DMS53 treated with DMSO at 0.1 percent for 48 hours (cell line): Measurements from ENCODE around the gene SORL1.

Experiments used
- DNase-seq: peaks from one replicate; lab custom pipeline; 2025; ENCODE audit not compliant: unreplicated experiment; lab: John Stamatoyannopoulos, UW

Gene SORL1

DNA sequence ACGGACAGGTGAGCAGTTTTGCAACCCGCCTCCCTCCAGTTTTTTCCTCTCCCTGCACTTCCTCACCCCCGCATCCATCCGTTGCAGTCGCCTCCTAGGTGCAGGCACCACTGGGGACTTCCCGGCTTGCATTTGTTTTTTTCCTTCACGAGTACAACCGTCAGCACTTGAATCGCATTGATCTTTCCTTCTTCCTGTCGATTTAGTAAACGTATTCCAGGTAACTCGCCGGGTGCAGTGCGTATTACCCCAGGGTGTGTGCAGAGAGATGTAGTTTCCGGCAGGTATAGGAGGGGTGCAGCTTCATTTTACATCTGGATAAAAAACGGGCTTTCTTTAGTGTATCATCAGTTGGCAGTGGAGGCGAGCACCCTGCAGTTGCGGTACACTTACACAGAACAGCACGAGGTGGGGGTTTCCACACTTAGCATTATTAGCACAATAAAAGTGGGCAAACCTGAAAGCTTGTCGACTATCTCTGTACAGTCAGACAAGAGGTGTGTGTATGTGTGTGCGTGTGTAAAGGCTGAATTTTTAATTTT, 566 bp downstream of the SORL1 start, which contains the start of gene SORL1-AS1:
Gene SORL1-AS1 (minus strand): TSS at position 359 of the 542 bp plus-strand sequence.
- peak; percentile 33 for DNase-seq

DNA sequence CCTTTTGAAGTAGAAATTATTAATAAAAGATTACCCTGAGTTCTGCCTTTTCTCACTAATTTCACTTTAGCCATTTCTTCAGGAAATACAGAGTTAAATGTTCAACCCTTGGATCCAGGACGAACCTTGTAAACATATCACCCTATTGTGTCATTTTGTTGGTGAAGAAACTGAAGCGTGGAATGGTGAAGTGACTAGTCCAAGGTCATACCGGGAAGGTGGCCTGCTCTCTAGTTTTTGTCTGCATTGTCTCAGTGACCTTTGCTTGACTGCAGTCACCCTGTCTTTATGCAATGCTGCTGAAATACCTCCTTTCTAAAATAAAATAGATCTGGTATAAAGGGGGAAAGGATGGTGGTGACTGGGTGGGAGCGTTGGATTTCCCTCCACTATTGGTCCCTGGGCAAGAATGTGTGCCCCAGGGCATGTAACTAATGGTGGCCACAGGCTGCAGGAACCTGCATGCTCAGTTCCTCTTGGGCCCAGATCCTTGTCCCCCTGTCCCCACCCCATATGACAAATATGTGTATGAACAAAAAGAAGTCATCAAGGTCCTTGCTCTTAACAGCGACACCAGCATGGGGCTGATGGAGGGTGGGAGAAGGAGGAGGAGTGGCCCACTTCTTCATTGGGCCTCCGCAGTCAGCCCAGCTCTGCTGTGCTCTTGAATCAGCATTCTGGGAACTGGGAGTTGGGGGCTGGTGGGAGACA, 1.6 kb downstream of the SORL1 start:
- DNase-seq = no peak

DNA sequence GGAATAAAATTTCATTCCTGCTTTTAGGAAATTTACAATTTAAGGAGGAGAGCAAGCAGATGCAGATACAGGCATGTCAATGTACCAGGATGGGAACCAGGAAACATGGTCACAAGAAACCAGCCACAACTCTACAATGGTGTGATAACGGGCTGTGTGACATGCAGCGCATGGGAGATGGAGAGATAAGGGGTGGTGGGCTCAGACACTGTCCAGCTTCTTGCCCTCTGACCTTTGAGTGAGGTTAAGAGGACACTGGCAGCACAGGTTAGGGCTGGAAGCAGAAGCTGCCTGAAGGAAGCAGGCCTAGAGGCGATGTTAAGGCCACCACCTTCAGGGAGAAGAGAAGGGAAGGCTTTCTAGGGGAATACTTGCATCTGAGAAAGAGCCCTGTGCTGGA, 3.0 kb downstream of the SORL1 start:
- no peak for DNase-seq

DNA sequence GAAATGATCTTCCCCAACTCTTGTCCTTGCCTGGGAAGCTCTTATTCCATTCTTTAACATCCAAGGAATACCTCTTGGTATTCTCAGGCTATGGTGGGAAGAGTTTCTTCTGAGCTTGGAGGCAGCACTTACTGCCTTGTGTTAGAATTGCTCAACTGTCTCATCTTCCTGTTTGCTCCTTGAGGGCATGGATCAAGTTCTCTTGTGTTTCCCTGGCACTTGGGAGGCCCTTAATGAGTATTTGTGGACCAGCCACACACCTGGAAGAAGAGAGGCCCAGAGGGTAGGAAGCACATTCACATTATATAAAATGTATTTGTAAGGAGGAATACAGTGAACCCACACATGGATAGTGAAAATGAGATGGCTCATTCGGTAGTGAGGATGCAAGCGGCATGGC, 4.0 kb downstream of the SORL1 start:
- DNase-seq = no peak

DNA sequence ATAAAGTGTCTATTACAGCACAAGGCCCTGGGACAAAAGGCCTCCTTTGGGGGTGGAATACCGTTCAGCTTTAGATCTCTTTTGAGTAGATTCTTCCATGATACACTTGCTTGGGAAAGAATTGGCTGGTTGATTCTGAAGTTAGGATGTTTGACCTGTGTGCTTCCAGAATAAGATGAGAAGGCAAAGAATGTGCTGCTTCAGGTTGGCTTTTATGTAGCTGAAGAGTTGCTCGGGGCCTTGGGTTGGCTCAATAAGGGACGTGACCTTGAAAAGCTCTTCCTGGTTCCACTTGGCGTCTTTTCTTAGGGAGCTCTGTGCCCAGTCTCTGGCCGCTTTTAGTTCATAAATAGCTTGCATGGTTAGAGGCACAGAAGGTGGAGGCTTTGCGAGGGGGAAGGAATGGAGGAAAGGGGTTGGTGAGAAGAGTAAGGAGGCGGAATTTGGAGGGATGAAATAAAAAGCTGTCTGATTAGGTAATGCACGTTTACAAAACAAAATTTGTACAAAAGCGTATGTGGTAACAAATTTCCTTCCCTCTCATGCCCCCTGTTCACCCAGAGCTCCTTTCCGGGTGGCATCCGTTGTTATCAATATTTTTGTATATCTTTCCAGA, 4.8 kb downstream of the SORL1 start:
- no peak for DNase-seq

DNA sequence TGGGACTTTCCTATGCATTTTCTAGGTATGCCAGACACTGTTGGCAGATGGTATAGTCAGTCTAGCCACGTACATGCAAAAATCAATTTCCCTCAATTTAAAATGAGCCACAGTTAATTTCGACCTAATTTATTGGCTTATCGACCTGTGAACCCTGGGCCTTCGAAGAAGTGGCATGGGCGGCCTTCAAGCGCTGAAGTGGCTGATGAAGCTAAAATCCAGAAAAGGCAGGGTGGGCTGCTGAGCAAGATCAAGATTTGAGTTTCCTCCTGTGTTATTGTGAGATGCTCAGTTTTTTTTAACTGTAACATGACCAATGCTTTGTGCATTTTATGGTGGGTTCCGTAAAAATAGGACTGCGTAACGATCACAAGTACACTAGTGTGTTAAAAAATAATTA, 6.4 kb downstream of the SORL1 start:
- DNase-seq = no peak

DNA sequence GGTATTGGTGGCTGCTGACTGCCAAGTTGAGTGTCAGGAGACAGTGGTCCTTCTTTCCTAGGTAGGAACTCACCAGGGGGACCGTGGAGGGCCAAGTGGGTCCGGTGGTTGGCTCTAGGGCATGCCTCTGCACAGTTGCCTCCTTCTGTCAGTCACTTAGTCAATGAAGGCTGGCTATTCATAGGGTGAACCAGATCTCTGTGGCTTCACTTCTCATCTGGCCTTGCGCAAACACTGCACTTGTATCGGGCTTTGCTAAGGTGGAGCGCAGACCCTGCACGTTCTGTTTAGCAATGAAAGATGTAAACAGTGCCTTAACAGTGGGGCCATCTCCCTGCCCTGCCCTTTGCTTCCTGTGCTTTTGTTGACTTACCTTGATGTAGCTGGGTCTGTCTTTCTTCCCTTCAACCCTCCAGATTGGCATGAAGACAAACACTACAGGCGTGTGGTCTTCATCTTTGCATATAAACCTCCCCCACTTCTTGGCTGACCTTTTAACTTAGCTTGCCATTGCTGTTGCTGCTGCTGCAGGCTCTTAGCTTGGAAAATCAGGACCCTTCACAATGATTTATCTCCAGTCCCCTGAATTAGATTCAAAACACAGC, 7.4 kb downstream of the SORL1 start:
- peak; percentile 84 for DNase-seq

DNA sequence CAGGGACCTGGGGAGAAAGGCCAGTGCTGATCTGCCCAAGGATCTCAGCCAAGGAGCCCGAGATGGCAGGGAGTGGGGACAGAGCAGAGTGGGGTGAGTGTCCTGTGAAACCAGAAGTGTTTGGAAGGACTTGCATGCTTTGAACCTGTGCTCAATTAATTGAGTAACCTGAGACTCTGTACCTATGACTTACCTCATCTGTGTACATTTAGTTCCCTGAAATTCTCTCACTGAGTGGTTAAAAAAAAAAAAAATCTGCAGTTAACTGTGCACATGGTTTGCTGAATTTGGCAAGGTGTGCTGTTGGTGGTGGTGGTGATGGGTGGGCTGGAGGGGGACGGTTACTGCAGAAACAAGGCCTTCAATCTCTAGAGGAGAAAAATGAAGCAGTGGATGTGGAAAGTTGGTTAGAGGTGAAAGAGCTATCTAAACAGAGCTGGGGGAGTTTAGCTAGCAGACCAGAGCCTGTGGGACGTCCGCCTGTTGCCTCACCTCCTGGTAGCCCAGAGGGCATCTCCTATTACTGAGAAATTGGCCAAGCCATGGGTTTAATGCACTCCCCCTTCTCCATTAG, 8.9 kb downstream of the SORL1 start:
- DNase-seq = peak; percentile 79

DNA sequence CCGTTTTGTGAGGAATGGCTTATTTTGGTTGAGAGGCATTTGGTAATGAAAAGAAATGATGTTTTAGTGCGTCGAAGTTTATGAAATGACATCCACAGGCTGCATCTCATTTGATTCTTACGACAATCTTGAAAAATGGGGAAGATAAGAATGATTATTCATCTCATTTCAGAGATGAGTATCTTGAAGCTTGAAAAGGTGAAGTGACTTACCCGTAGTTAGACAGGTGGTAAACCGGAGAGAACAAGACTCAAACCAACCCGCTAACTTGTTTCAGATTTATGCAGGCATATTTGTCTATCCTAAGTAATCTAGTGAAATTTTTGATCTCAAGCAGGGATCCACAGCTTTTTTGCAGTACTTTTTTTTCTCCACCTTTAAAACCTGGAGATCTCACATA, 9.7 kb downstream of the SORL1 start:
- no peak for DNase-seq

DNA sequence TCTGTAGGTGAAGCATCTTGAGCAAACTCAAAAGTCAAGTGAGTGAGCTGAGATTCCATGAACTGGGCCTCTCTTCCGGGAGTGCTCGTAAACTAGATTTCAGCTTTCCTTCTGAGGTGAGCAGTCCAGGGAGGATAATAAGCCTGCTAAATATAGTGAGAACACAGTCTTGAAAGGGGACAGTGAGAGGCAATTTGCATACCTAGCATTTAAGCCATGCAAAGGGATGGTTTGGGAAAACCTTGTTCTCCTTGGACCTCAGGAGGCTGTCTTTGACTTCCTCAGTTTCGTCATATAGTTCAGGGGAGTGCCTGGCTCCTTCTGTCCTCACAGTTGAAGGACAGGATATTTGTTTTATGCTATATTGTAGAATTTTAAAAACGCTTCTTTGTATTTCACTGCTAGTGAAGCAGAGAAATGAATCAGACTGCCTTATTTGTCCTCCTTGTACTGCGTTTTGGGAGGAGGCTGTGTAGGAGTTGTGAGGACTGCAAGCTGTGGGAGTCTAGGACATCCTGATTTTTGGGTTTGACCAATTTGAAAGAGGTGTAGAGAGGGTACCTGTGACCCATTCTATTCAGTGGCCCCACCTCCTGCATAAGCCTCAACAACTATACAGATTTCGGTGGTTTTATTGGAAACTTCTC, 11.7 kb downstream of the SORL1 start:
- DNase-seq = no peak

DNA sequence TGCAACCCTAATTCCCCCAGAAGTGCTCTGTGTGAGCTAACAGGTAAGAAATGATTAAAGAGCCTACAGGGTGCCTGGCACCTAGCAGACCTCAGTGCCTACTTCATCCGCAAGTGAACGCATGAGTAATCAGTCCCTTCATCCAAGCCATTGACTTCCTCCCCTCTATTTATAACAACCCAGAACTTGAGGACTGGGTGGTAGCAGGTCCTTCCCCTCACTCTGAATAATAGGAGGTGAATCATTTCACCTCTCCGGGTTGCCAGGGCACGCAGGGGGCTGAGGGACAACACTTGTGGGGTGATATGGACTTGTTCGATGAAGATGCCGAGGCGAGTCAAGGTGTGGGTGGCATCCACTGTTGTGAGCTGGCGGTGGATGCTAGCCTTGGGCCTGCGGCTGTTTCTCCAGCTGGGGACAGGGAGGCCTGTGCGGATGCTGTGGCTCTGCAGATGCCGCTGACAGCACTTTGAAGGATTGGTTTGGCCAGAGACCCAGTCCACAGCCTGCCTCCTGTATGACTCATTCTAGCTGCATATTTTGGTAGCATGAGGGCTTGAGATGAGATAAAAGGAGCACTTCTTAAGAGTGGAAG, 12.3 kb downstream of the SORL1 start:
- DNase-seq = peak; percentile 17

DNA sequence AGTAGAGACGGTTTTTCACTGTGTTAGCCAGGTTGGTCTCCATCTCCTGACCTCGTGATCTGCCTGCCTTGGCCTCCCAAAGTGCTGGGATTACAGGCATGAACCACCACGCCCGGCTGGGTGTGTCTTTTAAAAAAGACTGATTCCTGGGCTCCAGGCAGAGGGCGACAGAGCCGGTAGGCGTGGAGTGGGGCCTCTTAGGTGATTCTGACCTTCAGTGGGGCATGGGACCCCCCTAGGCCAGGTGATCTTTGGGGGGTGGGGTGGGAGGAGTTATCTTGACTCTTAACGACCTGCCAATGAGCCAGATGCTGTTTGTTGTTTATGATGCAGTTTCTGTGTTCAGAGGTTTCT, 13.6 kb downstream of the SORL1 start:
- DNase-seq = no peak

DNA sequence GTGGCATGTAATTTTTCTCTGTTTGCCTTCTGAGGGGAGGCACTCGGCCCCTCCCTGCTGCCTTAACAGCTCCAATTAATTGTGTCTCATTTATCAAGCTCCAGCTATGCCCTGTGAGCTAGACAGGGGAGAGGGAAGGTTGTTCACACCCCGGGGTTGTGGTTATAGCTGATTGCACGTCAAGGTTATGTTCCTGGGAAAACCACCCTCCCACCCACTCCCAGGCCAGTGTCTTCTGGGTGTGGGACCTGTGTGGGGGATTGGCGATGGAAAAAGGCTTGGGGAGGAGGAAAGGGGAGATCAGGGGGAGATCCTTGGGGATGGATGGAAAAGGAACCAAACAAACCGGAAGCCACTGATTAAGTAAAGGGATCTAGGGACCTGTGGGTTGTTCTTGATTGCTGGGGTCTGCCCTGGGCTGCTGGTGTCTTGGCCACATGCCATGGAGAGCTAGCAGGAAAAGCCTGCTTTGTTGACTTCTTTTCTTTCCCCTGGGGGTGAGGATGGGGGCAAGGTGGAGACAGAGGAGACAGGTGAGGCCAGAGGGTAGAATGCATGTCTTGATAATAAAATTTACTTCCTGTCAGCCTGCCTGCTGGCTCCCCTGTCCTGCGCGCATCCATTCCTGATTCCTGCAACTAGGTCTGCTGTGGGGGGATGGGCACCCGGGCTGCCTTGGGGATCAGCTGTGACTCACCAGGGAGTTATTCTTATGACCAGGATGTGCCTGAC, 14.1 kb downstream of the SORL1 start:
- peak; percentile 95 for DNase-seq

DNA sequence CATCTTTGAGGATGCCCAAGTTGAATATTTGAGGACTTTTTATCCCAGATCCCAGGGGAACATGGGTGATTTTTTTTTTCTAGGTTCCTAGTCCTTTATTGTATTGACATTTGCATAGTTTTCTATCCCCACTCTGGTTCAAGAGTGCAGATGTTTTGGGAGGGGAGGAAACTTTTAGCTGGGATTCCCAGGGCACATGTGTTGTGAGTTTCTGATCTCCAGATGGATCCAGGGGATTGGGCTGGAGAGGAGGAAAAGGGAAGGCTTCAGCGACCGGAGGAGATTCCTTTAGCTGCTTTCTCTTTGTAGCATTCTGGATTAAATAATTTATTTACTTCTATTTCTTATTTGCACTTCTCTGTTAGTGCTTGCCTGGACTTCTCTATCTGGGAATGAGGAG, 15.4 kb downstream of the SORL1 start:
- DNase-seq = no peak

DNA sequence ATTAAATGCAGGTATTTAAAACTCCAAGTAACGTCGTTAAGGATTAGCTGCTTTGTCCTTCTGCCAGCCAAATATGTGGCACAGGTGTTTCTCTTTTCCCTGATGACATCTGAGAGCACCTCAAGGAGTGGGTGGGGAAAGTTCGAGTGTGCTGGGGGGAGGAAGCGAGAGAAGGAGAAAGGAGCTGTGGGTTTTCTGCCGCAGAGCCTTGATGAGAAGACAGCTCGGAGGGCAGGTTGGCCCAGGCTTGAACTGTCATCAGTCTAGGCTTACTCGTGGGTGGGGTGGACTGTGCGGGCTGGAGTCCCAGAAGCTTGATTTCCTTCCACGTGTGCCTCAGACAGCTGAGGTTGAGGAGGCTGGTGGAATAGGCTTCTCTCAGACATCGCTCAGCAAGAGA, 15.9 kb downstream of the SORL1 start:
- DNase-seq = no peak

DNA sequence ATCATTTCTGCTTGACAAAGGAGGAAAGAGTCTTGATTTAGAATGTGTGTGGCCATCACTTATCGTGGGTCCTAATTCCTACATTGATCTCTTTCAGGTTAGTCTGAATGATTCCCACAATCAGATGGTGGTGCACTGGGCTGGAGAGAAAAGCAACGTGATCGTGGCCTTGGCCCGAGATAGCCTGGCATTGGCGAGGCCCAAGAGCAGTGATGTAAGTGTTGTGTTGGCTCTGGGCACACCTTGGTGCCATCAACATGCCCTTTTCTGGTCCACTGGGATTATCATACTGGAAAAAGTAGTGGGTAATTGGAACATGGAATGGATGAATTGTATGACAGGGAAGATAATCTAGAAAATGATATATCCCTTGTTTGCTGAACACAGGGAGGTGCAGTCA, 17.8 kb downstream of the SORL1 start:
- no peak for DNase-seq

DNA sequence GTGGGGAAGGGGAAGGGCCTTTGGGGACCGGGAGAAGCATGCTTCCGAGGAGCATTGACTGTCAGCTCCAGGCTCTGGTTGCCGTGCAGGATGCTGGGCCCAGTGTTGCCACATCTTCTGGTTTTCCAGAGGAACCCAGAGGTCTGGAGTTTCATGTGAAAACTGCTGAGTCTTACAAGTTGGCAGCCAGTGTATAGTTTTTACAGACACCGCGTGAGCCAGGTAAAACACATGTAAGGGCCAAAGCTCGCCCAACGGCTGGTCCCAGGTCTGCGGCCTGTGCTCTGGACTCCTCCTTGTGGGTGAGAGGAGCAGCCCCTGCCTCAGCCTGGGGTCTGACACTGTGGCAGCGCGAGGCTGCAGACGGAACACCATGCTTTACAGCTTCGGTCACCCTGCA, 19.1 kb downstream of the SORL1 start:
- no peak for DNase-seq

DNA sequence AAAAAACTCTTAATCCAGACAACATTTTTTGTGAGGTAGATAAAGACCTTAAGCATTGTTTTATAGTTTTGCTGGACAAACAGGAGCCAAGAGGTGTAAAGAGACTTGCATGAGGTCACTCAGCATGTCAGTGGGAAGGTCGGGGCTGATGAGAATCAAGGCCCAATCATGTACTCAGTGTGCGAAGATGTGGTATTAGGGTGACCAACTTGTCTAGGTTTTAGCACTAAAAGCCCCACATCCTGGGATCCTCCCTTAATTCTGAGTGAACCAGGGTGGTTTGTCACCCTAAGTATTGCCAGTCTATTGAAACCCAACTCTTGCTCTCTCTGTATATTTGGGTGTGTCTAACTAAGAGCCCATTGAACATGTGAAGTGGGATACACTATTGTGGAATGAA, 20.2 kb downstream of the SORL1 start:
- DNase-seq = no peak

DNA sequence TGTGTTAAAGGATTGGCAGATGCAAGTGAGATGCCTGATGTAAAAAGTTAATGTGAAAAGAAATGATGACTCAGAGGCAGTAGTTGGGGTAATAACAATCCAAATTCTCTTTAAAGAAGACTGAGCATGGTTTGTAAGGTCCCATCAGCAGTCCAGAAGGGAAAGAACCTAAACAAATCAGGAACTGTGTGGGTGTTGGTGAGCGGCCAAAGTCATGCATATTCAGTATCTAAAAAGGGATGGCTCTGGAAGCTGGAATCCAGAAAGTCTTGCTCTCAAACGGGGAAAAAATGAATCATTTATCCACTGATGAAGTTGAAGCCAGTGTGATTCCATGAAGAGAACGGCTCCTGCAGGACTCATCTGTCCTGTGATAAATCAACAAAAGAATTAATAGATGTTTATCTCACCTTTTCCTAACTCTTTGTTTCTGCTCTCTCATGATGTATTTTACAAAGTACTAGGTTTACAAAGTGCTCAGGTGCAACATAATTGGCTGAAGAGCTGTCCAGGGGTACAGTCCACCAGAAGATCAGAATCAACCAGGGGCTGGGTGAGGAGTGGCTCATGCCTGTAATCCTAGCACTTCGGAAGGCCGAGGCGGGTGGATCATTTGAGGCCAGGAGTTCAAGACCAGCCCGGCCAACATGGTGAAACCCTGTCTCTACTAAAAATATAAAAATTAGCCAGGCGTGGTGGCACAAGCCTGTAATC, 21.1 kb downstream of the SORL1 start:
- DNase-seq = no peak

DNA sequence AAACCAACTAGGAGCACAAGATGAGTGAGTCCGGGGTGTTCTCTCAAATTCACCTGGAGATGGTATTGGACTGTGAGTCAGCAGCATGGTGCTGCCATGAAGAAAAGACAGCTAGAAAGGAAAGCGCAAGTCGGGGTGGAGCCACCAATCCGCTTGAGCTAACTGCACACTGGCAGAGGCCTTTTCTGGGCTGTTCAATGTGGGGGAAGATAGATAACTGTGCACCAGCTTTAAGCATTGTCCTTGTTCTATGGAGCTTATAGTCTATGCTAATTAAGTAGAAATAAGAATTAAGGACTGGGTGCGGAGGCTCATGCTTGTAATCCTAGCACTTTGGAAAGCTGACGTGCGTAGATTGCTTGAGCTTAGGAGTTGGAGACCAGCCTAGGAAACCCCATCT, 22.6 kb downstream of the SORL1 start:
- DNase-seq = no peak
